GM12892 (cell line): ENCODE measurements around the gene SPP1.

Experiments used
- POLR2A ChIP-seq: IDR thresholded peaks from 2 replicates; pipeline ENCODE4 v1.6.1; 2011; ENCODE audit warnings: low read depth, low read length, control low read depth
- POLR2AphosphoS5 ChIP-seq: IDR thresholded peaks from 2 replicates; pipeline ENCODE4 v1.6.1; 2011; ENCODE audit warnings: low read depth, low read length, control low read depth
- TAF1 ChIP-seq: IDR thresholded peaks from 2 replicates; pipeline ENCODE4 v1.6.1; 2011; ENCODE audit warnings: low read depth, mild to moderate bottlenecking, control low read depth, low read length, borderline replicate concordance

DNA sequence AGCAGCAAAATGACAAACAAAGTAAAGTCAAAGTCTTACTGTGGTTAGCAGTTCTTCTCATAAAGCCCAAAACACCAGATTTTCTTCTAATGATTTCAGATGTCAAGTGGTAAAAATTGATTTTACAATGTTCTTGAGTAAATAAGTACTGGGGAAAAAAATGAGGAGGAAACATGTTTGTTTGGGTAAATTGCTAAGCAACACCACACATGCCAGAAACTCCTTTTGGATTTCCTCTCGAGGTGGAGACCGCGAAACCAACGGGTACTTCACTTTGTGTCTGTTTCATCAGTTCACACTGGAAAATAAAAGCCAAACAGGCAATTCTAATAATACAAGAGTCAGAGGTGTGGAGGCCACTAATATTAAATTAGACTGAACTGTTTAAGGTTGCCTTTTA lies 27.3 kb downstream of the SPP1 start:
- TF ChIP-seq POLR2A, result no peak
- TF ChIP-seq TAF1, result no peak
- no peak for TF ChIP-seq POLR2AphosphoS5
